Suppressor macrophage treated with lipopolysaccharide for 1 hour (primary cell): ENCODE data around the gene UNC45A.
A peak's percentile ranks its signal among the peaks of the same experiment; 100 is the strongest.
"Not testable (repeated sequence)": the region's sequence is repeated elsewhere in the genome, so short reads cannot be mapped to it uniquely, and the experiment has no call there.

Experiments
- DNase-seq, 3 donors: peaks; one replicate each; pipeline ENCODE4 v3.0.0-alpha.2; 2020 to 2022

UNC45A gene

DNA sequence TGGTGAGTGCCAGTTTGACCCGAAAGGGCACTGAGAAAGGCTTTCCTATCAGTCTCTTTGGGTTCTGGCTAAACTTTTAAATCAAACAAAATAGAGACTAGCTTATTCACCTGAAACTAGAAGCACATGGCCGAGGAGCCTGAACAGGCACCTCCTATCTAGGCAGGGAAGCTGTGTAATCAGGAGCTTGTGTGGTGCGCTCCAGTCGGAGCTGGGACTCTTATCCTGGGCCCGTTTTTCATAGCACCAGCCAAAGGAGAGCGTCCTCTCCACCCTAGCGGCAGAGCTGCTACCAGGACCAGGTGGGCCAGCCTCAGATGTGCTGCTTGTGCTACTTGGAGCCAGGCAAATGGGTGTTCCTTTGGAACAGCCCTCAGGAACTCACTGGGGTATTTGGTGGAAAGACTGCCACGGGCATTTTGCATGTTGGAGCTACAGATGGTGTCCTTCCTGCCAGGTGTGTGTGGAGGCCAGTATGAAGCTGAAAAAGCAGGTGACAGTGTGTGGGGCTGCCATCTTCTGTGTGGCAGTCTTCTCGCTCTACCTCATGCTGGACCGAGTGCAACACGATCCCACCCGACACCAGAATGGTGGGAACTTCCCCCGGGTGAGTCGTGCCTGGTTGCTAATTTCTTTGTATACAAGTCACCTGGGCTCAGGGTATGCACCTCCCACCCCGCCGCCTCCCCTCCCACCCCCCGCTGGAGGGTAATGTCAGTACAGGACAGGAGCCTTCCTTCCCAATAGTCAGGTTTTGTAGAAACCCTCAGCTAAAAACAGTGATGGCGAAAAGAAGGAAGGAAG lies 31.1 kb upstream of the UNC45A start:
- DNase-seq, result no peak

DNA sequence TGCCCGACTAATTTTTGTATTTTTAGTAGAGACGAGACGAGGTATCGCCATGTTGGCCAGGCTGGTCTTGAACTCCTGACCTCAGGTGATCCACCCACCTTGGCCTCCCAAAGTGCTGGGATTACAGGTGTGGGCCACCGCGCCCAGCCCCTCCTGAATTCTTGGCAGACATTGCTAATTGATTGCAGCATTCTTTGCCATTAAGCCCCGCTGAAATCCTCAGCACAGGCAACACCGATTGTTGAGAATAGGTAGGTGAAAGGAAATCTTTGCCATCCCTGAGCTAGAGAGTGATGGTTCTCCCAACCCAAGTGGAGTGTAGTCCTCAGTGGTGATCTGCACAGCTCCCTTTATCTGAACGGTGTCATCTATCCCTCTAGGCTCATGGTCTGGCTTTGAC lies 30.3 kb upstream of the UNC45A start:
- no peak for DNase-seq

DNA sequence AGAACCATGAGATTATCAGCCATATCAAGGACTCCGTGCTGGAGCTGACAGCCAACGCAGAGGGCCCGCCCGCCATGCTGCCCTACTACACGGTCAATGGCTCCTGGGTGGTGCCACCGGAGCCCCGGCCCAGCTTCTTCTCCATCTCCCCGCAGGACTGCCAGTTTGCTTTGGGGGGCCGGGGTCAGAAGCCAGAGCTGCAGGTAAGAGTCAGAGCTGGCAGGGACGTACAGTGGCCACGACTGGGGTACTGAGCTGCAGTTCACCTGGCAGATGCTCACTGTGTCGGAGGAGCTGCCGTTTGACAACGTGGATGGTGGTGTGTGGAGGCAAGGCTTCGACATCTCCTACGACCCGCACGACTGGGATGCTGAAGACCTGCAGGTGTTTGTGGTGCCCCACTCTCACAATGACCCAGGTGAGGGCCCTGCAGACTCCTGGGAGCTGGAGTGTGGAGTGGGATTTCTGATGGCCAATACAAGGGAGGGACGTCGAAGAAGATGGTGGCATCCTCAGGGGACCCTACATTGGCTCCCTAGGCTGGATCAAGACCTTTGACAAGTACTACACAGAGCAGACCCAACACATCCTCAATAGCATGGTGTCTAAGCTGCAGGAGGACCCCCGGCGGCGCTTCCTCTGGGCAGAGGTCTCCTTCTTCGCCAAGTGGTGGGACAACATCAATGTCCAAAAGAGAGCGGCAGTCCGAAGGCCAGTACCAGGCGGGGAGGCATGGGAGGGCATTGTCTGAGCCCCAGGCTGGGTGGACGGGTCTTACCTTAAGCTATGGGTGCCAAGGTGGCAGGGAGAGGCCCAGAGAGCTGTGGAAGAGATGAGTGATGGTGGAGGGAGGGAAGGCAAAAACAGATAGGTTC lies 29.5 kb upstream of the UNC45A start:
- no peak for DNase-seq

DNA sequence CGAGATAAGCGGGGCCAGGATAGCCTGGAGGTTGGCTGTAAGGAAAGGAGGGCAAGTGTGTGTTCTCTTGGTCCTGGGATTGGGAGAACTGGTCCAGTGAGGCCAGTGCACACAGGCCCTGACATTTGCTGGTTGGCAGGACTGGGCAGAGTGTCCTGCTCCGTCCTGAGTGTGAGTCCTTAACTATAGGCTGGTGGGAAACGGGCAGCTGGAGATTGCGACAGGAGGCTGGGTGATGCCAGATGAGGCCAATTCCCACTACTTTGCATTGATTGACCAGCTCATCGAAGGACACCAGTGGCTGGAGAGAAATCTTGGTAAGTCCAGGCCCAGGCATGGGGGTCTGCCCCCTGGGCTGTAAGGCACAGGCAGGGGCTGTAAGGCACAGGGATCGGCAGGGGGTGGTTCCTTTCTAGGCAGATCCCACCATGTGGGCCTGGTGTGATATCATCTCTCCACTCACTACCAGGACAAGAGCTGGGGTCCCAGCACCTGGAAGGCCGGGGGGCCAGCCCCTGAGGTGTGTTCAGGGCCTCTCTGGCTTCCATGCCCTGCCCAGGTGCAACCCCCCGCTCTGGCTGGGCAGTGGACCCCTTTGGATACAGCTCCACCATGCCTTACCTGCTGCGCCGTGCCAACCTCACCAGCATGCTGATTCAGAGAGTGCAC lies 28.8 kb upstream of the UNC45A start:
- no peak for DNase-seq

DNA sequence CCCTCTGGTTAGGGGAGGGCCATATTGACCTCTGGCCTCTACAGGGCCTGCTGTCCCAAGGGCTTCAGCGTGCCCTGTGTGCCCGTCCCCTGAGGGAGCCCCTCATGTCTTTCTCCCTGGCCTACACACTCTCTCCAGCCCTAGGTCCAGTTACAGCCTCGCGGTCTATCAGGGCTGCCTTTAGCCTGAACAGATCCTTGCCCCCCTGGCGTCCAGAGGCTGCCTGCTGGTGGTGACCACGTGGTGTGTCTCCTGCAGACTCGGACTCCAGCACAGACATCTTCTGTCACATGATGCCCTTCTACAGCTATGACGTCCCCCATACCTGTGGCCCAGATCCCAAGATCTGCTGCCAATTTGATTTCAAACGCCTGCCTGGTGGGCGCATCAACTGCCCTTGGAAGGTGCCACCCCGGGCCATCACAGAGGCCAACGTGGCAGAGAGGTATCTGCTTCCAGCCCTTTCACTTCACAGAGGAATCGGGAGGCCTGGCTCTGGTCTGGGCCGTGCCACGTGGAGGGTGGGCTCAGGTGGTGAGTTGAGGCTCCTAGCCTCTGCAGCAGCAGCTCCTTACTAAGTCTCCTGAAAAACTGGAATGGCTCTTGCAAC lies 27.9 kb upstream of the UNC45A start:
- no peak for DNase-seq

DNA sequence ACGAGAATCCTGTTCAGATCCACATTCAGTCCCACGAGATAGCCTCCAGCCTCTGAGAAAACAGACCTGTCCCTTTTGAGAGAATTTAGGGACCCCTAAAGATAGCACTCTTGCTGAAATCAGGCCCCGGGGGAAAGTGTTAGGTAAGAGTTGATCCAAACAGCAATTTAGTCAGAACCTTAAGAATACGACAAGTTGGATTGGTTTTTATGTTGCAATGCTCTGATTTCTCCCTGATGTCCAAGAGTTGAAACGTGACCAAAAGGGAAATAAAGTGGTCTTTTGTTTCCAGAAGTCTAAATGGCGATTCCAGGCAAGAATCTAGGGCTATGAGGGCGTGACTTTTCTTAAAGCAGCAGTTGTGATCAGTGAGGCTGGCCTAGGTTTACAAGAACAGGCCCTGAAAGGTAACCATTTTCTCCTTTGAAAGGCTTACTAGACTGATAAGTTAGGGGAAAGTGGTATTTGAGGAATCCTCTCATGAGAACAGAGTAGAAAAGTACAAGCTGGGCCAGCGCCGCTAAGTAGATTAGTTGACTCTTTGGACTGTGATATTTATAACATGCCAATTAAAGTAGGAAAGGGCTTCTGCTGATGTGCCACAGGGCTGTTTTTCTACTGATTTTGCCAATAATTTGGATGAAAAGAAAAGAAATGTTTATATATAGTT lies 27.1 kb upstream of the UNC45A start:
- no peak for DNase-seq

DNA sequence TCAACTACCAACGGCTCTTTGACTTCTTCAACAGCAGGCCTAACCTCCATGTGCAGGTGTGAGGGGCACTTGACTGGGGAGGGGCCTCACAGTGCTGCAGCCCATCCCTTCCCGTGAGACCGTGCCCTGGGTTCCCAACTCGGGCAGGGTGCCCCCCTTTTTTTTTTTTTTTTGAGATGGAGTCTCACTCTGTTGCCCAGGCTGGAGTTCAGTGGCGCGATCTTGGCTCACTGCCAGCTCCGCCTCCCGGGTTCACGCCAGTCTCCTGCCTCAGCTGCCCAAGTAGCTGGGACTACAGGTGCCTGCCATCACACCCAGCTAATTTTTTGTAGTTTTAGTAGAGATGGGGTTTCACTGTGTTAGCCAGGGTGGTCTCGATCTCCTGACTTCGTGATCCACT lies 25.6 kb upstream of the UNC45A start:
- not testable (repeated sequence) for DNase-seq

DNA sequence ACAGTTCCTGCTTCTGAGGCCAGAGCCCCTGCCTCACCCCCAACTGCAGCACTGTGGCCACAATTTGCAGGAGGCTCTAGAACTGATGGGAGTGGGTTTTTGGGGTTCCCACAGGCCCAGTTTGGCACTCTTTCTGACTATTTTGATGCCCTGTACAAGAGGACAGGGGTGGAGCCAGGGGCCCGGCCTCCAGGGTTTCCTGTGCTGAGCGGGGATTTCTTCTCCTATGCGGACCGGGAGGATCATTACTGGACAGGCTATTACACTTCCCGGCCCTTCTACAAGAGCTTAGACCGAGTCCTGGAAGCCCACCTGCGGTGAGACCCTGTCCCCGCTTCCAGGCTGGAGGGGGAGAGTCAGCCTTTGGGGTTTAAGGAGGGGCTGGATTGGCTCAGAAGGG lies 25.1 kb upstream of the UNC45A start:
- DNase-seq, result no peak

DNA sequence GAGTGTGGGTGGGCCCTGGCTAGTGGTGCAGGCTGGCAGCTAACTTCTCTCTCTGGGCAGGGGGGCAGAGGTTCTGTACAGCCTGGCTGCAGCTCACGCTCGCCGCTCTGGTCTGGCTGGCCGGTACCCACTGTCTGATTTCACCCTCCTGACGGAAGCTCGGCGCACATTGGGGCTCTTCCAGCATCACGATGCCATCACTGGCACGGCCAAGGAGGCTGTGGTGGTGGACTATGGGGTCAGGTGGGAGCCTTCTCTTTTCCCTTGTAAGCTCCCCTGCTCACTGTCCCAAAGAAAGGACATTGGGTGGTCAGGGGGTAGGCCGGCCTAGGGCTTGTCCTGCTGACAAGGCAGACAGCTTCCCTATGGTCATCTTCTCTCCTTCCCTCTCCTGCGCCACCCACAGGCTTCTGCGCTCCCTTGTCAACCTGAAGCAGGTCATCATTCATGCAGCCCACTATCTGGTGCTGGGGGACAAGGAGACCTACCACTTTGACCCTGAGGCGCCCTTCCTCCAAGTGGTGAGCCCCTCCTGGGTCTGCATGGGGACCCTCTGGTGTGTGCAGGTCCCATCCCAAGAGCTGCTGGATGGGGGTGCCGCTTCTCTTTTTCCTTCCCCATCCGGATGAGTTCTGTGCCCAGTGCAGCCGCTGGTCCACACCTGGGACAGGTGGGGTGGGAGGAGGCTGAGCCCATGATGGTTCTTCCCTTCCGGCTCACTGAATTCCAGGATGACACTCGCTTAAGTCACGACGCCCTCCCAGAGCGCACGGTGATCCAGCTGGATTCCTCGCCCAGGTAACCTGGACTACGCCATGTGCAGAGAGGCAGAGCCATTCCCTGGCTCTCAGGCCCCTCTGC lies 24.4 kb upstream of the UNC45A start:
- DNase-seq, result no peak

DNA sequence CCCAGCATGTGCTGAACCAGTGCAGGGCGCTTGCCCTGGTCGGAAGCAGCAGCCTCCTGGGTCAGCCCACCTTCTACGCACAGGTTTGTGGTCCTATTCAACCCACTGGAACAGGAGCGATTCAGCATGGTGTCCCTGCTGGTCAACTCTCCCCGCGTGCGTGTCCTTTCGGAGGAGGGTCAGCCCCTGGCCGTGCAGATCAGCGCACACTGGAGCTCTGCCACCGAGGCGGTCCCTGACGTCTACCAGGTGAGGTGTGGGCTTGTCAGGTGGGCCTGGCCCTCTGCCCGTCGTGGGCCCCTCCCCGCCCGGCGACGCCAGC lies 23.8 kb upstream of the UNC45A start:
- DNase-seq, result no peak

DNA sequence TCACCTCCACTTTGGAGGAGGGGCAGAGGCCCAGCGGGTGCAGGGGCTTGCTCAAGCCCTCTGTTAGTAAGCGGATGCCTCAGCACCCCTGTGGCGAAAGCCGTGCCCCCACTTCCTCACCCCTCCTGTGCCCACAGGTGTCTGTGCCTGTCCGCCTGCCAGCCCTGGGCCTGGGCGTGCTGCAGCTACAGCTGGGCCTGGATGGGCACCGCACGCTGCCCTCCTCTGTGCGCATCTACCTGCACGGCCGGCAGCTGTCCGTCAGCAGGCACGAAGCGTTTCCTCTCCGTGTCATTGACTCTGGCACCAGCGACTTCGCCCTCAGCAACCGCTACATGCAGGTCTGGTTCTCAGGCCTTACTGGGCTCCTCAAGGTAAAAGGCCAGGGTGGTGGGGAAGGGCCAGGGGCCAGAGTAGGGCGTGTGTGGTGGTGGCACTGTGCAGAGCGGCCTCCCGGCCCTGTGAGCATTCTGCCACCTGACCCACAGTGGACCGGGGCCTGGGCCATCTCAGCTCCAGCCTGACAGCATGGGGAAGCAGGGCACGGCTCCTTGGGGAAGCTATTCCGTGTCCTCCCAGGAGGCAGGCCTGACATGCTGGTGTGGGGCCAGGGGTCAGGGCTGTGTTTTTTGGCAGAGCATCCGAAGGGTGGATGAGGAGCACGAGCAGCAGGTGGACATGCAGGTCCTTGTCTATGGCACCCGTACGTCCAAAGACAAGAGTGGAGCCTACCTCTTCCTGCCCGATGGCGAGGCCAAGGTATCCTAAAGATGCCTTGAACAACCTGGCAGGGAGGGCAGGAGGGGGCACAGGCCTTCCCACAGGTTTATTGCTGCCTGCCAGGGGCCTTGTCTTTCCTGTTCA lies 22.9 kb upstream of the UNC45A start:
- DNase-seq, result no peak

DNA sequence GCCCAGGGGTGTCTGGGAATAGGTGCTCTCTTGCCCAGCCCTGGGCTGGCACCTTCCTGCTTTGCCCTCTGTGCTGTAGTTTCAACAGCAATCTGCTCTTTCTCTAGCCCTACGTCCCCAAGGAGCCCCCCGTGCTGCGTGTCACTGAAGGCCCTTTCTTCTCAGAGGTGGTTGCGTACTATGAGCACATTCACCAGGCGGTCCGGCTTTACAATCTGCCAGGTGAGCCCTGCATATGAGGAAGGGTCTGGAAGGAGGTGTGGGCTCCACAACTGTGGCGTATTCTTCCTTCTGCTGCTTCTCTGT lies 22.4 kb upstream of the UNC45A start:
- DNase-seq, result no peak

DNA sequence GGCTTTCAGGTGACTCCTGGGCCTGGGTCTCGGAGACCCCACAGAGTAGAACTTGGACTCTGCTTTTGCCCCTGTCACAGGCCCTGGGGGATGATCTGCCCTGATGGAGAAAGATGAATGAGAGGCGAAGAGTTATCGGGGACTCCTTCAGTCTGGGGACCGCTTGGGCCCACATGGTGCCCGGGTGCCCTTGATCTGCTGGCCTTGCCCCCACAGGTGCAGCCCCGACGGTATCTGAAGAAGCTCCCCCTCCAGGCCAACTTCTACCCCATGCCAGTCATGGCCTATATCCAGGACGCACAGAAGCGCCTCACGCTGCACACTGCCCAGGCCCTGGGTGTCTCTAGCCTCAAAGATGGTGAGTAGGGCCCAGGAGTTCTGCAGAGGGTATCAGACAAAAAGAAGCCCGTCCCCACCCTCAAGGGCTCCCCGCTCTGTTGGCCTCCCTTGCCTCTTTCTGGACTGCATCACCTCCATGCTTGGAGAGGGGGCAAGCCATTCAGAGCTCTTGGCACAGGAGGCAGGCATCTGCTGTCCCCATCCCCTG lies 21.6 kb upstream of the UNC45A start:
- no peak for DNase-seq

DNA sequence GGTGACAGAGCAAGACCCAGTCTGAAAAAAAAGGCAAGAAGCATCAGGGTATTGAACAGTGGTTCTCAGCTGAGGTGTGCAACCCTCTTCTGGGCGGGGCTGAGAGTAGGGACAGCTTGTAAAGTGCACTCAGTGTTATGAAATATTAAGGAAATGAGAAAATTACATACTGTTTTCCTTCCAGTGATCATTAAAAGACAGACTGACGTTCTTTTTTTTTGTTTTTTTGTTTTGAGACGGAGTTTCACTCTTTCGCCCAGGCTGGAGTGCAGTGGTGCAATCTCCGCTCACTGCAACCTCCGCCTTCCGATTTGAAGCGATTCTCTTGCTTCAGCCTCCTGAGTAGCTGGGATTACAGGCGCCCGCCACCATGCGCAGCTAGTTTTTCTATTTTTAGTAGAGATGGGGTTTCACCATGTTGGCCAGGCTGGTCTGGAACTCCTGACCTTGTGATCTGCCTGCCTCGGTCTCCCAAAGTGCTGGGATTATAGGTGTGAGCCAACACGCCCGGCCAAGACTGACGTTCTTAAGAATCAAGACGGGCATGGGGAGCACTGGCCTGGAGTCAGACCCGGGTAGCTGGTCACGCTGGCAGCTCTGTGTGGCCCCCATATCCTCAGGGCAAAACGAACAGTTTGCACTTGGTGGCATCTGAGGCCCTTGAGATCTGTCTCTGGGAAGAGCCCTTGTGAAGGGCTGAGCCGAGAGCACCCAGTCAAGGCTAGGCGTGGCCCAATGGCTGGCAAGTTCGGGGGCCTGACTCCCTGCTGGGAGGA lies 20.6 kb upstream of the UNC45A start:
- peak; percentile 61 to 71 (median 67) for DNase-seq

DNA sequence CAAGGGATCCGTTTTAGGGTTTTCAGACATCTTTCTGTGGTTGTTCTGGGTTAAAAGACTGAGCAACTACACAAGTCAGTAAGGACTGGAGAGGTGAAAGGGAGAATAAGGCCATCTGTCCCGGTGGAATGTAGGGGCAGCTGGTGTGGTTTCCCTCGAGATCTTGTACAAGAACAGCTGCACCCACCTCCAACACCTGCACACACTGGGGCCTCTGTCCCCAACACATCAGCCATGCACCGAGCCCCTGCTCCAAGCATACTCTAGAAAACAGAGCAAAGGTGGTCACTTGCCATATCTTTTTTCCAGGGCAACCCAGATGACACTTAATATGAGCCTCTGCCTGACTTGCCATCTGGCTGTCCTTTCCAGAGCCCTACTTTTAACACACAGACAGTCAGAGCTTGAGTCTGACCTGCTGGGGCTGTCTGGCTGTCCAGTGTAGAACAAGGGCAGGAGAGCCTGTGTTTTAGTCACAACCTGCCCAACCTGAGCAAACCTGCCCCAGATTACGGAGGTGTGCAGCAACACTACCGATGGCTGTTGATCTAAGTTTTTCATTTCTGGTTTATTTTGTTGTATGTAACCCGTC lies 19.8 kb upstream of the UNC45A start:
- no peak for DNase-seq

DNA sequence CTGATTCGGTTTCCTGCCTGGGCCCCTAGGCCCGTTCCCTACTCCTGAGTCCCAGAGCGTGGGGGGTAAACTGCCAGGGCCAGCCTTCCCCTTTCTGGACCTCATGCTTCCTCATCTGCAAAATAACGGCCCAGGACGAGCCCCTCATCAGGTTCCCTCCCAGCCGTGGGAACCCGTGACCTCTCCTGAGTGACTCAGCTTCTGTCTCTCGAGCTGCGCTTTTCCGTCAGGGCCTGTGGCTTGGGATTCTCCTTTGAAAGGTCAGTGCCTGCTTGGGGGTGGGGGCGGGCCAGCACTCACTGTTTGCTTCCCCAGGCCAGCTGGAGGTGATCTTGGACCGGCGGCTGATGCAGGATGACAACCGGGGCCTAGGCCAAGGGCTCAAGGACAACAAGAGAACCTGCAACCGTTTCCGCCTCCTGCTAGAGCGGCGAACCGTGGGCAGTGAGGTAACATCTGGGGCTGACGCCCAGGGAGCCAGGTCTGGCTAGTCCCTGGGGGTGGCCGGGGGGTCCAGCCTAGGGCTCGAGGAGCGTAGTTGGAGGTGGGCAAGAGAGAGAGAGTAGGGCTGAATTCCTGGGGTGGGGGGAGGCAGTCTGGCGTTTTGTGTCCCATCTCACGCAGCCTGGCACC lies 19.2 kb upstream of the UNC45A start:
- peak; percentile 95 to 98 (median 96) for DNase-seq

DNA sequence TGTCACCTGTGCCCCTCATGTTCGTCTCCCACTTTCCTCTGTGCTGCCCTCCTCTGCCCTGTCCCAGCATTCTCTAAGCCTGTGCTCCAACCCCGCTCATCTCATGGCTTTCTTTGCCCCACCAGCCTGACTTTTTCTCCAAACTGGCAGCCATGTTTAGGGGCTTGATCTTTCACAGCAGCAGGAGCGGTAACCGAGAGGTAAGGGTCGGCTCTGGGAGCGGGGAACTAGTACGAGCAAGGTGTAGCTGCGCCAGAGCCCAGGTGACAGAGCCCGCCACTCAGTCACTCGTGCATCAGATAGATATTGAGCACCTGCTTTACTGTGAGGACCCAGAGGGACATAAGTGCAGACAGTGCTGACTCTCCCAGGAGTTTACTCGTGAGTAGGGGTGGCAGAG lies 18.6 kb upstream of the UNC45A start:
- DNase-seq, result no peak

DNA sequence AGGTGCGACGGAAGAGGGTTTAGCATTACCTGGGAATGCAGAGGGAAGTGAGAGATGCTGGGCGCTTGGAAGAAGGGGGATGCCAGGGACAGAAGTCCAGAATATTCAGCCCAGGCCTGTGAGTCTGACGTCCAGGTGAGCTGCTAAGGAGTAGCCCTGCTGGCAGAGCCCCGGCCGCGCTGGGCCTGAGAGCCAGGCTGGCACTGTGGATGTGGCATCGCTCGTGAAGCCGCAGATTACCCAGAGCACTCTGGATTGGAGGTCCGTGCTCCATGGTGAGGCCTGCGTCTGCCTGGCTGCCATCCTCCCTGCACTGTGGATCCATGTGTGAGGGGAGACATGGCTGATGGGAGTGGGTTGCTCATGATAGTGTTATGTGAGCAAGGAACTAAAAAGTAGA lies 17.5 kb upstream of the UNC45A start:
- no peak for DNase-seq
